ENCODE measurements around the gene DYNLT5.

The DYNLT5 gene

GRCh38 chr1:66764994-66765578, 12.8 kb downstream of the DYNLT5 start:
- no peak overlapping the region for H3K4me3 ChIP-seq (ENCODE audit: low read depth, low read length)
- DNase-seq (ENCODE audit: low read depth): peak; percentile 19
- peak; percentile 52 for TF ChIP-seq CTCF (IDR thresholded peaks at IDR 0.05; ENCODE audit: low read depth, low read length, missing control alignments)

GRCh38 chr1:66767626-66768025, 15.4 kb downstream of the DYNLT5 start:
- H3K4me3 ChIP-seq (ENCODE audit: low read depth, low read length): no peak overlapping the region
- no peak for DNase-seq (ENCODE audit: low read depth)
- TF ChIP-seq CTCF (IDR thresholded peaks at IDR 0.05; ENCODE audit: low read depth, low read length, missing control alignments): no peak

- no peak for DNase-seq (ENCODE audit: low read depth)
- H3K4me3 ChIP-seq (ENCODE audit: low read depth, low read length): no peak overlapping the region
- TF ChIP-seq CTCF (IDR thresholded peaks at IDR 0.05; ENCODE audit: low read depth, low read length, missing control alignments): no peak
These were observed 16.7 kb downstream of the DYNLT5 start for GRCh38 chr1:66768965-66769364.

- H3K4me3 ChIP-seq (ENCODE audit: low read depth, low read length): no peak overlapping the region
- TF ChIP-seq CTCF (IDR thresholded peaks at IDR 0.05; ENCODE audit: low read depth, low read length, missing control alignments): no peak
- no peak for DNase-seq (ENCODE audit: low read depth)
These were observed 17.4 kb downstream of the DYNLT5 start for GRCh38 chr1:66769512-66770229.

GRCh38 chr1:66770240-66770639, 18.0 kb downstream of the DYNLT5 start:
- no peak overlapping the region for H3K4me3 ChIP-seq (ENCODE audit: low read depth, low read length)
- no peak for TF ChIP-seq CTCF (IDR thresholded peaks at IDR 0.05; ENCODE audit: low read depth, low read length, missing control alignments)
- no peak for DNase-seq (ENCODE audit: low read depth)

- no peak for DNase-seq (ENCODE audit: low read depth)
- no peak for TF ChIP-seq CTCF (IDR thresholded peaks at IDR 0.05; ENCODE audit: low read depth, low read length, missing control alignments)
- no peak overlapping the region for H3K4me3 ChIP-seq (ENCODE audit: low read depth, low read length)
These were observed 18.4 kb downstream of the DYNLT5 start for GRCh38 chr1:66770694-66771093.

- H3K4me3 ChIP-seq (ENCODE audit: low read depth, low read length): no peak overlapping the region
- no peak for TF ChIP-seq CTCF (IDR thresholded peaks at IDR 0.05; ENCODE audit: low read depth, low read length, missing control alignments)
- no peak for DNase-seq (ENCODE audit: low read depth)
These were observed 21.0 kb downstream of the DYNLT5 start for GRCh38 chr1:66773227-66773626.
